Measurements from ENCODE around the gene COG1.

Gene COG1

GRCh38 chr17:73174126-73174525 lies 18.7 kb upstream of the COG1 start:
- in situ Hi-C loops (cut with MboI; ENCODE audit: low pct_unique_long_range_greater_than_20kb, low sequenced_read_pairs, unreplicated experiment): loop anchor here (25.0 kb wide), 1 partner anchor 187 kb away; no protein-coding TSS in a partner anchor
- no peak for DNase-seq (ENCODE audit: low spot score)
- no peak for TF ChIP-seq CTCF (IDR thresholded peaks at IDR 0.05; ENCODE audit: extremely low read depth, insufficient read depth, missing control alignments)

DNA sequence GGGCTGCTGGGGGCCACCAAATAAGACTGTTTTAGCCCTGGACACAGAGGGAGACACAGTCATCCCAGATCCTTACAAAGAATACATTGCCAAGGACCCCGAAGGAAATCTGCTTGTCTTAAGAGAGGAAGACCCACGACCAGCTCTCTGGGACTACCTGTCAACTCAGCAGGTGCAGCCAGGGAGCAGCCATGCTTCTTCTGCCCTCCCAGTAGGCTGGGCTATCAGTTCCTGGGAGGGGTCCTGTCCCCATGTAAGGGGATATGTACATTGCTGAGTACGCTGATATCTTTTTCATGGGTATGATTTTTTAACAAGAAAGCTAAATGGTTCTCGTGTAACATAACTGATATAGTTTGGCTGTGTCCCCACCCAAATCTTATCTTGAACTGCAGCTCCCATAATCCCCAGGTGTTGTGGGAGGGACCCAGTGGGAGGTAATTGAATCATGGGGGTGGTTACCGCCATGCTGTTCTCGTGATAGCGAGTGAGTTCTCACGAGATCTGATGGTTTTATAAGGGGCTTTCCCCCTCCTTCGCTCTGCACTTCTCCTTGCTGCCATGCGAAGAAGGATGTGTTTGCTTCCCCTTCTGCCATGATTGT lies 16.8 kb upstream of the COG1 start:
- TF ChIP-seq CTCF (IDR thresholded peaks at IDR 0.05; ENCODE audit: extremely low read depth, insufficient read depth, missing control alignments): no peak
- in situ Hi-C loops (cut with MboI; ENCODE audit: low pct_unique_long_range_greater_than_20kb, low sequenced_read_pairs, unreplicated experiment): loop anchor here (25.0 kb wide), 2 partner anchors 439 to 614 kb away; no protein-coding TSS in a partner anchor
- DNase-seq (ENCODE audit: low spot score): no peak

DNA sequence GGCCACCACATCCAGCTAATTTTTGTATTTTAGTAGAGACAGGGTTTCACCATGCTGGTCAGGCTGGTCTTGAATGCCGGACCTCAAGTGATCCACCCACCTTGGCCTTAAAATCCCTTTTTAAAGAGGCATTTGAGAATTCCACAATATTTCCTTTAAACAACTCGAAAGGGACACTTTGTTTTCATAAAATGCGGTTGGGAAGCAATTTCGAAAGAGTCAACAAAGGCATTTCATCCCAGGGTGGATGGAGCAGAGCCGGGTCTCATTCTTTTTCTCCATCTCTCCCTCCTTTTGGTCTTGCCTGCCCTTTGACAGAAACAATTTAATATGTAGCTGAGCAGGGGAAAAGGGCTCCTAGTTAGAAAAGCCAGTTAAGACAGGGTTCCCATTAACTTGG lies 13.5 kb upstream of the COG1 start:
- in situ Hi-C loops (cut with MboI; ENCODE audit: low pct_unique_long_range_greater_than_20kb, low sequenced_read_pairs, unreplicated experiment): loop anchor here (25.0 kb wide), 2 partner anchors 442 to 617 kb away; no protein-coding TSS in a partner anchor
- no peak for DNase-seq (ENCODE audit: low spot score)
- no peak for TF ChIP-seq CTCF (IDR thresholded peaks at IDR 0.05; ENCODE audit: extremely low read depth, insufficient read depth, missing control alignments)

DNA sequence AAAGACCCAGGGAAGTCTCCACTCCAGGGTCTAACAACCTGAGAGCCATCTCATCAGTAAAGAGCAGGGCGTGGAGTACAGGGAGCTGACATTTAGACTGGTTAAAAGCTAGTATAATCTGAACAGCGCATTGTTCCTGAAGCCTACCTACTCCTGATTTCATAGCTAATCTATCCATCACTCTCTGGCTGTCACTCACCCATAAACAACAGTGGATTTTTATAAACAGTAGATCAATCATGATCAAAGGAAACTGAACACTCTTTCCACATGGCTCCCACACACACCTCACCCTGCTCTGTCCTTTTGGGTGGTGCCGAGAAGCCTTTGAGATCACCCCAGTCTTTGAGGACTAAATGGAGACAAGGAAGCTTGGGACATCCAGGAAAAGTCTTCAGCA lies 13.0 kb upstream of the COG1 start:
- in situ Hi-C loops (cut with MboI; ENCODE audit: low pct_unique_long_range_greater_than_20kb, low sequenced_read_pairs, unreplicated experiment): loop anchor here (25.0 kb wide), 2 partner anchors 443 to 618 kb away; no protein-coding TSS in a partner anchor
- DNase-seq (ENCODE audit: low spot score): no peak
- no peak for TF ChIP-seq CTCF (IDR thresholded peaks at IDR 0.05; ENCODE audit: extremely low read depth, insufficient read depth, missing control alignments)

GRCh38 chr17:73182616-73183310 lies 10.1 kb upstream of the COG1 start:
- no peak for TF ChIP-seq CTCF (IDR thresholded peaks at IDR 0.05; ENCODE audit: extremely low read depth, insufficient read depth, missing control alignments)
- DNase-seq (ENCODE audit: low spot score): no peak
- in situ Hi-C loops (cut with MboI; ENCODE audit: low pct_unique_long_range_greater_than_20kb, low sequenced_read_pairs, unreplicated experiment): loop anchor here (25.0 kb wide), 2 partner anchors 445 to 620 kb away; no protein-coding TSS in a partner anchor

DNA sequence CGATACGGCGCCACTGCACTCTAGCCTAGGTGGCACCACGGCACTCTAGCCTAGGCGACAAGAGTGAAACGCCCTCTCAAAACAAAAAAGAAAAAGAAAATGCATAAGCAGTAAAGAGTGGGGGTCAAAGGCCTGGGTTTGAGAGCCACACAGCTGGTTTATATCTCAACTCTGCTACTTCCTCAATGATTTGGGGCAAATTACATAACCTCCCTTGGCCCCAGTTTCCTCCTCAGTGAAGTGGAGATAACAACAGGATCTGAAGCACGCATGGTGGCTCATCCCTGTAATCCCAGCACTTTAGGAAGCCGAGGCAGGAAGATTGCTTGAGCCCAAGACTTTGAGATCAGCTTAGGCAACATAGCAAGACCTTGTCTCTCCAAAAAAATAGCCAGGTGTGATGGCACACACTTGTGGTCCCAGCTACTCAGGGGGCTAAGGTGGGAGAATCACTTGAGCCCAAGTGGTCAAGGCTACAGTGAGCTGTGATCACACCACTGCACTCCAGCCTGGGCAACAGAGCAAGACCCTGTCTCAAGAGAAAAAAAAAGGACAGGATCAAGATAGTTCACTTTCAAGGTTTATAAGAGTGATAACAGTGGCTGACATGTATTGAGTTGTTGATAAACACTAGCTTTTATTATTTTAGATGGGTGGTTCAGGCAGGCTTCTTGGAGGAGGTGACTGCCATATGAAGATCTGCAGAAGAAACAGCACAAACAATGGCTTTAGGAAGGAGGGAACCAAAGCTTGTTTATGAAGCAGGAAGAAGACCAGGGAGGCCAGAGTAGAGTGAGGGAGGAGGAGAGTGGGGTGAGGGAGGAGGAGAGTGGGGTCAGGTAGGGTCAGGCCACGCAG lies 8.5 kb upstream of the COG1 start:
- TF ChIP-seq CTCF (IDR thresholded peaks at IDR 0.05; ENCODE audit: extremely low read depth, insufficient read depth, missing control alignments): no peak
- in situ Hi-C loops (cut with MboI; ENCODE audit: low pct_unique_long_range_greater_than_20kb, low sequenced_read_pairs, unreplicated experiment): loop anchor here (25.0 kb wide), 2 partner anchors 447 to 622 kb away; no protein-coding TSS in a partner anchor
- DNase-seq (ENCODE audit: low spot score): no peak
